Muscle layer of duodenum (tissue), 2 donors: Measurements from ENCODE around the gene THSD8.
A peak's percentile ranks its signal among the peaks of the same experiment; 100 is the strongest.

Source experiments
- H3K27ac ChIP-seq: one replicate; pipeline ENCODE4 v1.7.0; 2013; ENCODE audit warnings: mild to moderate bottlenecking, low read length
- H3K27me3 ChIP-seq: one replicate; pipeline ENCODE4 v1.7.0; 2013; ENCODE audit warnings: low read depth, mild to moderate bottlenecking, control low read depth, low read length
- H3K36me3 ChIP-seq, 2 donors: one replicate each; pipeline ENCODE4 v1.7.0; 2013; ENCODE audit warnings: low read length in 2 of 2, control low read depth in 1 of 2, mild to moderate bottlenecking in 1 of 2; ENCODE audit not compliant: insufficient read depth in 2 of 2, control insufficient read depth in 1 of 2
- H3K4me1 ChIP-seq, 2 donors: one replicate each; pipeline ENCODE4 v1.7.0; 2013; ENCODE audit warnings: low read length in 2 of 2, mild to moderate bottlenecking in 2 of 2, control low read depth in 1 of 2, moderate library complexity in 1 of 2; ENCODE audit not compliant: insufficient read depth in 2 of 2, control insufficient read depth in 1 of 2
- H3K4me3 ChIP-seq, 2 donors: one replicate each; pipeline ENCODE4 v1.7.0; 2013; ENCODE audit warnings: low read length in 2 of 2, low read depth in 1 of 2, mild to moderate bottlenecking in 1 of 2
- H3K9me3 ChIP-seq, 2 donors: one replicate each; pipeline ENCODE4 v1.7.0; 2013; ENCODE audit warnings: low read length in 2 of 2, control low read depth in 1 of 2, mild to moderate bottlenecking in 1 of 2; ENCODE audit not compliant: control insufficient read depth in 1 of 2
- donor health status: healthy.

Gene THSD8

DNA sequence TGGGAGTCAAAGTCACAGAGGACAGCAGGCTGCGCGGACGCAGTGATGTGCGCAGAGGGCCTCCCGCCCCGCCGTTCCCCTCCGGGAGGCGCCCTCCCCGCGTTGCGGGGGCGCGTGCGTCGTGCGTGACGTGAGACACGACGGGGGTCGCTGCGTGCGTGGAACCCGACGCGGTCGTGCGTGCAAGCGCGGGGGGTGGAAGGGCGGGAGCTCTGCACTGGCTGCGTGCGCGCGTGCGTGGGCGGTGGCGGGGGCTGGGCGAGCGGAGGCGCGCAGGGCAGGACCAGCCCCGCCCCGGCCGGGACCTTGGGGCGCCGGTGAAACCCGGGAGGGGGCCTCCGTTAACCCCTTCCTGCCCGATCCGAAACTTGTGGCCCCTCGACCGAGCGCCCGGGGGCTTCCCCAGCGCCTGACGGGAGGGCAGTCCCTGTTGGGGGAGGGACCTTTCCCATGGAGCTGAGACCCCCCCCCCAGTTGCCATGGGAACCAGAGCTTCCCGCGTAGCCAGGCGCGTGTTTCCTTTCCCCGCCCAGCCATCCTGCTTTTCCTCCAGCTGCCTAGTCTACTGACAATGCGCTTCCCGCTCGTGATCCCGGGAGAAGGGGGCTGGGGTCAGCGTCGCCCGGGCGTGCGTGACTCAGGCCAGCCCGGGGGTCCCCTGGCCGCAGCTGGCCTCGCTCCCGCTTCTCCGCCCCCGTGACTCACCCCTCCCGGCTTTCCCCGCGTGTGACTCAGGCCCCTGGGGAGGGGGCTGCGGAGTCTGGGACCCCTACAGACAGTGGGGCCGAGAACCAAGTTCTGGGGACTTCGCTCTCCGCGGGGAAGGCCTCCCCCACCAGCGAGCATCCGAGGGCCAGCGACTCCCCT lies 19.2 kb upstream of the THSD8 start:
- H3K27ac ChIP-seq = peak overlapping the region; percentile 93
- H3K27me3 ChIP-seq = no peaks in the 10 kb centered on the region
- peaks cover 24 to 31% of the 10 kb centered on the region in 2 donors for H3K4me1 ChIP-seq
- H3K9me3 ChIP-seq = no peaks in the 10 kb centered on the region
- H3K36me3 ChIP-seq = peaks cover 0 to 5% of the 10 kb centered on the region in 2 donors
- peak overlapping the region; percentile 52 to 56 for H3K4me3 ChIP-seq

DNA sequence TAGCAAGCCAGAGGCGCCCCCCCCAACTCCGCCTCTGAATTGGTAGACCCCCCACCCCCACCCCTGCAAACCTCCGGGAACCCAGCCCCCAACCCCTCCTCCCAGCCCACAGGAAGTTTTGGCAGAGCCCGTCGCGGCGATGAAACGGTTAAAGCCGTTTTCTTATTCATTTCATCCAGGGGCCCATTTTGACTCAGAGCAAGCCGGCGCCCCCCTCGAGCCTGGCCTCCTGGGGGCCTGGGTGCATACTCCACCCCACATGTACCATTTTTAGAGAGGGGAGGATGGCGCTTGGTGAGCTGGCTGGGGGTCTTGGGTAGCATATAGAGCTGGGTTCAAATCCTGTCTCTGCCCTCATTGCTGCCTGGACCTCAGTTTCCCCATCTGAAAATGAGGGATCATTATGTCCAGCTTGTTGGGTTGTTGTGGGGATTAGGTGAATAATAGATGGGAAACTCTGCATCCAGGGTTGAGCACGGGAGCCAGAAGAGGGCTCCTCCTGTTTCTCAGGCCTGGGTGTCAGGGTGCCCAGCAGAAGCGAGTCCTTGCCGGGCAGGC lies 18.5 kb upstream of the THSD8 start:
- Histone ChIP-seq H3K4me3 (peak overlapping the region in 1 of 2 donors; percentile 56), H3K27ac (peak overlapping the region; percentile 93), H3K4me1 (peaks cover 29 to 36% of the 10 kb centered on the region in 2 donors)

DNA sequence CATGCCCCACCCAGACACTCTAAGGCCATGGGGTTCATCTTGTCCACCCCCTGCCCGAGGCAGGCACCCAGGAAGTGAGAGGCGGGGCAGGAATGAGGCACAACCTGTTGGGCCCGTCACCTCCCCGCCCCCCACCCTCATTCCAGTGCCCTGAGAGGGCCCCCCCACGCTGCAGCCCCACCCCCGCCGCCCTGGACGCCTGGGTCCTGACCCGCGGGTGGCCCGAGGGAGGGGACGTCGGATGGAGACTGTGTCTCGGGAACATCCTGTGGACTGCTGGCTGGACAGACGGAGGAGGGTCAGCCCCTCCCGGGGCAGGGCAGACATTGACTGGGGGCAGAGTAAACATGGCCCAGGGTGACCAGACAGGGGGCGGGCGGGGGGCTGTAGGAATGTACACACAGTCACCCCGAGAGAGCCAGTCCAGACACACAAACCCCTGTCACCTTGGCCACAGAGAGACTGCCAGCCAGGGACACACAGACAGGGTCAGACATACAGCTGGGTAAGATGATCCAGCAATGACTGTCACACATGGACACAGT lies 17.9 kb upstream of the THSD8 start:
- Histone ChIP-seq H3K4me3 (peak overlapping the region; percentile 7 to 56), H3K36me3 (peaks cover 0 to 6% of the 10 kb centered on the region in 2 donors), H3K9me3 (no peaks in the 10 kb centered on the region), H3K27ac (peak overlapping the region; percentile 93), H3K27me3 (no peaks in the 10 kb centered on the region), H3K4me1 (peaks cover 29 to 36% of the 10 kb centered on the region in 2 donors)

More for the DNA sequence above, 18.5 kb upstream of the THSD8 start:
- Histone ChIP-seq H3K36me3 (peaks cover 0 to 5% of the 10 kb centered on the region in 2 donors), H3K27me3 (no peaks in the 10 kb centered on the region), H3K9me3 (no peaks in the 10 kb centered on the region)

DNA sequence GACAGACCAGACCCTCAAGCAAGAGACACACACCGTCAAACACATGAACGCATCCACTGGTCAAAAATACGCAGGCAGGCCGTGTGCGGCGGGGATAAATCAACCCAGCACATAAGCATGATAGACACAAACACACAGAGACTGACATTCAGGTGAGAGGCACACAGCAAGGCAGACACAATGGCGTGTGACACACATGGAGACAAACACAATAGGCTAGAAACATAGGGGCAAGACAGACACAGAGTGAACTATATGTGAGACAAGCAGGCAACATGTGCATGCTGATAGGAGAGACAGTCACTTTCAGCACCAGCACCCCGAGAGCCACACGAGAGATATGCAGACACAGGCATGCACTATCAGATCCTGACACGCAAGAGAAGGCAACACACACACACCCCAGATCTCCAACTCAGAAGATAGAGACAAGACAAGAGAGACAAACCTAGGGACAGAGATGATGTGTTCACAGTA lies 17.4 kb upstream of the THSD8 start:
- peaks cover 28 to 31% of the 10 kb centered on the region in 2 donors for H3K4me1 ChIP-seq
- H3K9me3 ChIP-seq = no peaks in the 10 kb centered on the region
- H3K4me3 ChIP-seq = peak overlapping the region in 1 of 2 donors; percentile 7
- peaks cover 0 to 11% of the 10 kb centered on the region in 2 donors for H3K36me3 ChIP-seq
- H3K27me3 ChIP-seq = no peaks in the 10 kb centered on the region
- peak overlapping the region; percentile 93 for H3K27ac ChIP-seq

DNA sequence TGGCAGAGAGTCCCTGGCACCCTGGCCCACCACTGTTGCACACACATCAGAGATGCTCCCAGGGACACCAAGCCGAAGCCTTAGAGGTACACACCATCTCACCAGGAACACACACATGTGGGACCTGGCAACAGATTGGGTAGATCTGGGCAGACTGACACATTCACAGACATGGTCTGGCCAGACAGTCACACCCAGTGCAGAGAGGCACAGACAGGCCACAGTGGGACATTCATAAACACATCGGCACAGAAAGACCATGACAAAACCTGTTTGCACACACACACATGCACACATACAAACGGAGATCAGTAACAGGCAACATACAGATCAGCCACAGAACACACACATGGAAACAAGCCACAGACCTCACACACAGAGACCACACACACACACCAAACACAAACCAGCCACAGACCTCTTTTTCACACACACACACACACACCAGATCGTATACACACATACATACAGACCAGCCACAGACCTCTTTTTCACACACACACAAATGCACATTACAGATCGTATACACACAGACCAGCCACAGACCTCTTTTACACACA lies 16.9 kb upstream of the THSD8 start:
- Histone ChIP-seq H3K9me3 (no peaks in the 10 kb centered on the region), H3K4me3 (peak overlapping the region in 1 of 2 donors; percentile 7), H3K27ac (peak overlapping the region; percentile 93), H3K36me3 (peaks cover 0 to 11% of the 10 kb centered on the region in 2 donors), H3K27me3 (no peaks in the 10 kb centered on the region), H3K4me1 (peaks cover 28 to 30% of the 10 kb centered on the region in 2 donors)

DNA sequence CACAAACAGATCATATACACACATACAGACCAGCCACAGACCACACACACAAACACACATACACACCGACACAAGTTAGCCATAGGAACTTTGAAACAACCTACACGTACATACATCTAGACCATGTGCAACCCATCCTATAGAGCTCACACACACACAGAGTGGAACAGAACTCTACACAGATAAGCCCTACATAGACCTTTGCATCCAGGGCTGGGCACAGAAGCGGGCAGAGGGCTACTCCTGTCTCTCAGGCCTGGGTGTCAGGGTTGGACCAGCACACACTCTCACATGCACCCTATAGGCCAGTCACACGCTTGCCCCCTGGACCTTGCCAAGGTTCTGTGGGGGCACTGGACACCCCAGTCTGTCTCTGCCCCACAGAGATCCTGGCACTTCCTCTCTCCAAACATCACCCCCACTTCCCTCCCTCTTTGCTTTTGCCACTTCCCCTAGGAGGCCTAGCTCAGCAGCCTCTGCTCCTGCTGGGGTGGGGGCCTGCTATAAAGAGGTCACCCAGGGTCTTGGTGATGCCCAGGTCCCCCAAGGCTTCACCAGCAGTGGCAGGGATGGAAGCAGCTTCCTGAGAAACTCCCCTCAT lies 16.3 kb upstream of the THSD8 start:
- Histone ChIP-seq H3K4me1 (peaks cover 30% of the 10 kb centered on the region in 2 donors), H3K9me3 (no peaks in the 10 kb centered on the region), H3K4me3 (no peak overlapping the region), H3K36me3 (peaks cover 0 to 14% of the 10 kb centered on the region in 2 donors), H3K27ac (peak overlapping the region; percentile 93), H3K27me3 (no peaks in the 10 kb centered on the region)

DNA sequence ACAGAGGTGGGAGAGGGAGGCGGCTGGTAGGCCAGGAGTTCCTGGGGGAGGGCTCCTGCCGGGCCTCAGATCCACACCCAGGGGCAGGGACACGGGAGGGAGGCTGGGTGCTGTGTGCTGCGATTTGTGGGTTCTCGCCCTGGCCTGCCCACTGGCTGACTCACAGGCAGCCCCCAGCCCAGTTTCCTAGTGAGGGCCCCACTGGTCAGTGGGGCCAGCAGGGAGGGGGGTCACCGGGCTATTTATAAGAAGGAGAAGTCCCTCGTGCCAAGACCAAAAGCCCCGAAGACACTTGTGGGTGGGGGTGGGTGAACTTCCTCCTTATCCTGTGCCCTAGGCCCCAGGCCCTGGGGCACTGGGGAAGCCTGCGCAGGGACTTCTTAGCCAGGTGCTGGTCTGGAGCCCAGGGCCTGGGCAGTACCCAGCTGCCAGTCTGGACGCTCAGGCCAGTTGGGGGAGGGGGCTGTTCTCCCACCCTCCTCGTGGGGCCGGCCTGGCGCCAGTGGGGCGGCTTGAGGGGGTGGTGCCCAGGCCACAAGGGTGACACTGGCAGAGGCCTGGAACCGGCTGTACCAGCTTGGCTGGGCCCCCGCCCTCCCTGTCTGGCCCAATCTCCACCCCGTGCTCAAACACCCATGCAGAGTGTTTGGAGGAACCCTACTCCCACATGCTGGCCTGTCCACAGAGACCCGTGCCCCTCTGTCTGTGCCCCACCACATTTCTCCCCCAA lies 15.6 kb upstream of the THSD8 start:
- Histone ChIP-seq H3K27ac (peak overlapping the region; percentile 93), H3K9me3 (no peaks in the 10 kb centered on the region), H3K4me1 (peaks cover 30 to 35% of the 10 kb centered on the region in 2 donors), H3K27me3 (no peaks in the 10 kb centered on the region), H3K36me3 (peaks cover 0 to 18% of the 10 kb centered on the region in 2 donors), H3K4me3 (no peak overlapping the region)

DNA sequence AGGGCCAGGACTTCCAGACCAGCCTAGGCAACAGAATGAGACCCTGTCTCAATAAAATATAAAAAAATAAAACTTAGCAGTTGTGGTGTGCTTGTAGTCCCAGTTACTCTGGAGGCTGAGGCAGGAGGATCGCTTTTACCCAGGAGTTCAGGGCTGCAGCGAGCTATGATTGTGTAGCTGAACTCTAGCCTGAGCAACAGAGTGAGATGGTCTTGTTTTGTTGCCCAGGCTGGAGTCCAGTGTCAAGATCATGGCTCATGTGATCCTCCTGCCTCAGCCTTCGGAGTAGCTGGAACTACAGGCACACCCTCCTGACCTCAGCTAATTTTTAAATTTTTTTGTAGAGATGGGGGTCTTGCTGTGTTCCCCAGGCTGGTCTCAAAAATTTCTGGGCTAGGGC lies 14.9 kb upstream of the THSD8 start:
- H3K4me3 ChIP-seq = no peak overlapping the region
- peaks cover 0 to 18% of the 10 kb centered on the region in 2 donors for H3K36me3 ChIP-seq
- peaks cover 30 to 35% of the 10 kb centered on the region in 2 donors for H3K4me1 ChIP-seq
- H3K9me3 ChIP-seq = no peaks in the 10 kb centered on the region
- H3K27ac ChIP-seq = peak overlapping the region; percentile 93
- H3K27me3 ChIP-seq = no peaks in the 10 kb centered on the region

DNA sequence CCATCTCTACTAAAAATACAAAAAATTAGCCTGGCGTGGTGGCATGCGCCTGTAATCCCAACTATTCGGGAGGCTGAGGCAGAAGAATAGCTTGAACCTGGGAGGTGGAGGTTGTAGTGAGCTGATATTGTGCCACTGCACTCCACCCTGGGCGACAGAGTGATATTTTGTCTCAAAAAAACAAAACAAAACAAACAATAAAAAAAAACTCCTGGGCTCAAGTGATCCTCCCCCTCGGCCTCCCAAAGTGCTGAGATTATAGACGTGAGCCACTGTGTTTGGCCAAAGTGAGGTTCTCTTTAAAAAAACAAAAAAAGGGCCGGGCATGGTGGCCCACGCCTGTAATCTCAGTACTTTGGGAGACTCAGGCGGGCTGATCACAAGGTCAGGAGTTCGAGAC lies 14.4 kb upstream of the THSD8 start:
- H3K9me3 ChIP-seq = no peaks in the 10 kb centered on the region
- peak overlapping the region; percentile 93 for H3K27ac ChIP-seq
- H3K4me1 ChIP-seq = peaks cover 30 to 35% of the 10 kb centered on the region in 2 donors
- H3K4me3 ChIP-seq = no peak overlapping the region
- H3K27me3 ChIP-seq = no peaks in the 10 kb centered on the region
- H3K36me3 ChIP-seq = peaks cover 0 to 18% of the 10 kb centered on the region in 2 donors

DNA sequence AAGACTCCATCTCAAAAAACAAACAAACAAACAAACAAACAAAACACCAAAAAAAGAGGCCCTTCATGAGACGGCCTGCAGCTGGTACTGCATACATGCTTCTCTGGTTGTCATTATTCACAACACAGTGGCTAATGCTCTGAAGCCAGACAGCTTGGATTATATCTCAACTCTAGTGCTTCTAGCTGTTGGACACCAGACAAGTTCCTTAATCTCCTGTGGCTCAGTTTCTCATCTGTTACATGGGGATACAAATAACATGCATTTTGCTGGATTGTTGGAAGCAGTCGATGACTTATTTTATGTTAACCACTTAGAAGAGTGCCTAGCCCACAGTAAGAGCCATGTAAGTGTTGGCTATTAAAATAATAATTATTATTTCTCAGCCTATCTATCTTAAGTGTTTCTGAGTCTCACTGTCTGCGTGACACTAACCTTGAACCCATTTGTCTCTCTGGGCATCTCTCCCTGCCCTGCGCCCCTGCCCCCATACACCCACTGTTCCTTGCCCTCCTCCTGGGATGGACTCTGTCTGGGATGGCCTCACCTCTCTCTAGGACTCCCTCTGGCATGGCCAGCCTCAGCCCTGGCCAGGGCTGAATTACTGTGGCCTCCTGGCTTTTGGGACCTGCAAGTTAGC lies 13.7 kb upstream of the THSD8 start:
- peaks cover 0 to 18% of the 10 kb centered on the region in 2 donors for H3K36me3 ChIP-seq
- H3K9me3 ChIP-seq = no peaks in the 10 kb centered on the region
- H3K4me3 ChIP-seq = peak overlapping the region; percentile 71 to 97
- H3K27me3 ChIP-seq = no peaks in the 10 kb centered on the region
- H3K27ac ChIP-seq = peak overlapping the region; percentile 100
- H3K4me1 ChIP-seq = peaks cover 27 to 35% of the 10 kb centered on the region in 2 donors
